B cell (primary cell): ENCODE data around the gene PPP2R5E. TPM values are rescaled to one million over a fixed set of nuclear protein-coding genes. Genes with fewer than 3 reads are reported as not detected.

ENCODE experiments used
- ATAC-seq: fragments of 200-7000 bp; cut with Tn5 transposase; one replicate; pipeline ENCODE4 v1.10.0; 2021; ENCODE audit warnings: low read depth, mild to moderate bottlenecking, moderate number of reproducible peaks, moderate library complexity
- CTCF ChIA-PET: fragments of 350-600 bp; sonication (Branson Sonifier 250); formaldehyde crosslinking; loops from one replicate; lab custom pipeline; 2021; ENCODE audit warnings: antibody characterized with exemption, inconsistent platforms; lab: Charles Lee
- POLR2A ChIA-PET: fragments of 350-600 bp; sonication (Branson Sonifier 250); formaldehyde crosslinking; loops from one replicate; lab custom pipeline; 2021; ENCODE audit warnings: antibody characterized with exemption; lab: Charles Lee
- DNase-seq: peaks from one replicate; pipeline ENCODE4 v3.0.0; 2013
- H2AFZ ChIP-seq: 2 replicates; pipeline ENCODE4 v1.6.1; 2012; ENCODE audit warnings: mild to moderate bottlenecking, low read depth, low read length; ENCODE audit not compliant: insufficient read depth, poor library complexity, severe bottlenecking
- H3K27ac ChIP-seq, 2 donors: 1 replicate in 1 of 2; 2 replicates in 1 of 2; pipeline ENCODE4 v1.5.1; 2012 to 2013; ENCODE audit warnings: low read length in 2 of 2, mild to moderate bottlenecking in 2 of 2, moderate library complexity in 1 of 2
- H3K27me3 ChIP-seq, 4 experiments: fragments of 200-600 bp in 1 of 4; sonication (generic) in 1 of 4; replicated peaks in 1 of 4; 1 replicate in 2 of 4; 2 replicates in 2 of 4; pipeline versions ENCODE4 v1.6.1 to v1.7.0; 2013 to 2016; ENCODE audit warnings: low read length in 3 of 4, mild to moderate bottlenecking in 2 of 4, mixed read lengths in 1 of 4, moderate library complexity in 1 of 4; ENCODE audit not compliant: insufficient read depth in 4 of 4, control insufficient read depth in 3 of 4; ENCODE audit errors: control extremely low read depth in 1 of 4
- H3K36me3 ChIP-seq, 2 experiments: replicated peaks in 1 of 2; 1 replicate in 1 of 2; 2 replicates in 1 of 2; pipeline versions ENCODE4 v1.6.1 to v1.7.1; 2013; ENCODE audit warnings: low read length in 1 of 2; ENCODE audit not compliant: insufficient read depth in 2 of 2, control insufficient read depth in 1 of 2; ENCODE audit errors: control extremely low read depth in 1 of 2, extremely low read depth in 1 of 2
- H3K4me1 ChIP-seq, 2 donors: fragments of 200-600 bp in 1 of 2; sonication (generic) in 1 of 2; 1 replicate in 1 of 2; 2 replicates in 1 of 2; pipeline versions ENCODE4 v1.5.1 to v1.6.1; 2013 to 2017; ENCODE audit warnings: low read length in 2 of 2; ENCODE audit not compliant: control insufficient read depth in 2 of 2, insufficient read depth in 2 of 2
- H3K4me2 ChIP-seq: replicated peaks from 2 replicates; pipeline ENCODE3; 2012; ENCODE audit warnings: mild to moderate bottlenecking, low read depth, low read length; ENCODE audit not compliant: poor library complexity, severe bottlenecking
- H3K4me3 ChIP-seq, 5 experiments: fragments of 200-600 bp in 1 of 5; sonication (generic) in 1 of 5; 1 replicate in 3 of 5; 2 replicates in 2 of 5; pipeline versions ENCODE4 v1.5.1 to v1.7.0; 2011 to 2016; ENCODE audit warnings: low read length in 4 of 5, mild to moderate bottlenecking in 4 of 5, low read depth in 2 of 5, control low read depth in 1 of 5, moderate library complexity in 1 of 5; ENCODE audit not compliant: insufficient read depth in 1 of 5; ENCODE audit errors: control extremely low read depth in 1 of 5, extremely low read depth in 1 of 5
- H3K79me2 ChIP-seq: fragments of 200-600 bp; sonication (generic); one replicate; pipeline ENCODE4 v1.6.0; 2016; ENCODE audit warnings: low read length; ENCODE audit not compliant: control insufficient read depth, insufficient read depth
- H3K9ac ChIP-seq: fragments of 200-600 bp; sonication (generic); 2 replicates; pipeline ENCODE4 v1.6.1; 2017; ENCODE audit warnings: mild to moderate bottlenecking, low read length, moderate library complexity
- H3K9me3 ChIP-seq, 3 donors: one replicate each; pipeline versions ENCODE4 v1.6.1 to v1.7.1; 2013; ENCODE audit warnings: low read length in 2 of 3; ENCODE audit not compliant: control insufficient read depth in 2 of 3, insufficient read depth in 1 of 3; ENCODE audit errors: control extremely low read depth in 1 of 3
- H4K20me1 ChIP-seq: 2 replicates; pipeline ENCODE4 v1.6.0; 2012; ENCODE audit warnings: mild to moderate bottlenecking, low read length; ENCODE audit not compliant: insufficient read depth, control insufficient read depth, poor library complexity, severe bottlenecking
- H3K27ac Mint-ChIP-seq: one replicate; pipeline ENCODE4 v1.8.0; 2021; ENCODE audit warnings: mixed read lengths
- H3K27me3 Mint-ChIP-seq: one replicate; pipeline ENCODE4 v1.8.0; 2021; ENCODE audit warnings: mixed read lengths
- H3K4me1 Mint-ChIP-seq: one replicate; pipeline ENCODE4 v1.8.0; 2021; ENCODE audit warnings: mixed read lengths
- H3K4me3 Mint-ChIP-seq: one replicate; pipeline ENCODE4 v1.8.0; 2021; ENCODE audit warnings: mixed read lengths
- H3K9me3 Mint-ChIP-seq: one replicate; pipeline ENCODE4 v1.8.0; 2022; ENCODE audit warnings: mixed read lengths; ENCODE audit not compliant: insufficient read depth
- EZH2 ChIP-seq: IDR thresholded peaks from 2 replicates; pipeline ENCODE4 v1.6.1; 2012; ENCODE audit warnings: borderline replicate concordance, low read depth, mild to moderate bottlenecking, moderate library complexity, low read length; ENCODE audit not compliant: insufficient read depth, poor library complexity, severe bottlenecking
- WGBS: methylation state at CpG from one replicate; pipeline ENCODE4 v1.1.5; 2013; ENCODE audit warnings: missing lambda C conversion rate; ENCODE audit not compliant: insufficient coverage; 5-methylcytosine and 5-hydroxymethylcytosine counted together
- intact Hi-C: fragments of 100-400 bp; cut with micrococcal nuclease; formaldehyde crosslinking; loops from one replicate; pipeline ENCODE4 v1.10.0; 2022
- polyA plus RNA-seq: library from polyadenylated mRNA; depleted of rRNA; stranded (reverse); fragments of >200 nt; gene quantifications from 2 replicates; pipeline ENCODE4 v1.2.3, GENCODE V29; 2012
- total RNA-seq, 2 donors: library from RNA; stranded (reverse); fragments of 120-200 nt in 1 of 2; gene quantifications; 1 replicate in 1 of 2; 2 replicates in 1 of 2; pipeline versions ENCODE4 v1.2.3 to v1.2.4, GENCODE V29; 2013 to 2022
- TF ChIP-seq, protein P1 (sequence below): fragments of 200-600 bp; IDR thresholded peaks from one replicate; pipeline ENCODE4 v1.8.0; 2022; ENCODE audit warnings: antibody characterized with exemption, mild to moderate bottlenecking

Gene PPP2R5E
- total and polyA plus RNA-seq, 2 donors (not counting 1 experiment from before 2014, with no cell fraction given) = 6.3 to 40.6 TPM

DNA sequence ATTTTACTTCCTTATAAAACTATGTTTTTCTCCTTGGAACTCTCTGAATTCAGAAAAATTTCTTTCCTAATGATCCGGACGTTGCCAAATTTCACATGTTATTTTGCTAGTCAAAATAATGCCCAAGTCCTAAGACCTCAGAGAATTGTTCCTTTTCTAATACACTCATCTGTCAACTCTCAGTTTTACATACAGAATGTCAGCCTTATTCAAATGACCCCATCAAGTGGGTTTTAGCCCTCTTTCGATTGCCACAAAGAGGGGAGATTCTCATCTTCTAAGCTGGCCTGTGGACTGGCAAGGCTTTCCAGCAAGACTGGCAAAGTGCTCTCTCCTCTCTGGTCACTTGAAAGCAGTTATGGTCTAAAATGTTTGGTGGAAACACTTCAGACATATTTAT lies 125.2 kb downstream of the PPP2R5E start:
- H3K4me1 Mint-ChIP-seq = no peaks in the 10 kb centered on the region
- Histone ChIP-seq H4K20me1 (no peaks in the 10 kb centered on the region), H3K9me3 (no peaks in the 10 kb centered on the region), H2AFZ (no peak overlapping the region), H3K36me3 (peaks cover 3 to 32% of the 10 kb centered on the region in 2 experiments), H3K27ac (no peak overlapping the region), H3K4me1 (no peaks in the 10 kb centered on the region), H3K4me2 (no peak overlapping the region), H3K9ac (no peak overlapping the region), H3K4me3 (no peak overlapping the region), H3K27me3 (no peaks in the 10 kb centered on the region), H3K79me2 (no peaks in the 10 kb centered on the region)
- intact Hi-C loops = no loop called here
- TF ChIP-seq EZH2 = no peak
- TF ChIP-seq, protein P1, sequence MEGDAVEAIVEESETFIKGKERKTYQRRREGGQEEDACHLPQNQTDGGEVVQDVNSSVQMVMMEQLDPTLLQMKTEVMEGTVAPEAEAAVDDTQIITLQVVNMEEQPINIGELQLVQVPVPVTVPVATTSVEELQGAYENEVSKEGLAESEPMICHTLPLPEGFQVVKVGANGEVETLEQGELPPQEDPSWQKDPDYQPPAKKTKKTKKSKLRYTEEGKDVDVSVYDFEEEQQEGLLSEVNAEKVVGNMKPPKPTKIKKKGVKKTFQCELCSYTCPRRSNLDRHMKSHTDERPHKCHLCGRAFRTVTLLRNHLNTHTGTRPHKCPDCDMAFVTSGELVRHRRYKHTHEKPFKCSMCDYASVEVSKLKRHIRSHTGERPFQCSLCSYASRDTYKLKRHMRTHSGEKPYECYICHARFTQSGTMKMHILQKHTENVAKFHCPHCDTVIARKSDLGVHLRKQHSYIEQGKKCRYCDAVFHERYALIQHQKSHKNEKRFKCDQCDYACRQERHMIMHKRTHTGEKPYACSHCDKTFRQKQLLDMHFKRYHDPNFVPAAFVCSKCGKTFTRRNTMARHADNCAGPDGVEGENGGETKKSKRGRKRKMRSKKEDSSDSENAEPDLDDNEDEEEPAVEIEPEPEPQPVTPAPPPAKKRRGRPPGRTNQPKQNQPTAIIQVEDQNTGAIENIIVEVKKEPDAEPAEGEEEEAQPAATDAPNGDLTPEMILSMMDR = no peak
- DNase-seq = no peak
- no peak overlapping the region for H3K27ac Mint-ChIP-seq
- 77% methylated on average over 2 of the region's 3 CpGs for WGBS
- ChIA-PET CTCF (no interaction called here), POLR2A (no interaction called here)
- H3K4me3 Mint-ChIP-seq = no peak overlapping the region
- no peaks in the 10 kb centered on the region for H3K27me3 Mint-ChIP-seq
- no peak for ATAC-seq
- H3K9me3 Mint-ChIP-seq = no peaks in the 10 kb centered on the region

DNA sequence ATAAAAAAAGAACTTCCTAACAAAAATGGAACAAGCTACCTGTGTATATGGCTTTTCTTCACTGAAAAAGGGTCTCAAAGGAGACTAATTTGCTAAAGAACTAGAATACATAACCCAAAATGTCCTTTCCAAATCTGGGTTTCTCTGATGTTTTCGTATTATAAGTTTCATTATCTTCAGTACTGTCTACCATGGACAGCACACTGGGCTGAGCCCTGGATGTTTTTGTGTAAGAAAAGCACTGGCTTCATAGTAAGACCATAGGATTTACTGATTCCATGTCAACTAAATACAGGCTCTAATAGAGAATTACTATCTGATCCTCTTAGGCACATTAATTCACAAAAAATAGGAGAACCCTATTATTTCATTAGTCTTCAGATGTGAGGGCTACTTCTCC lies 130.2 kb downstream of the PPP2R5E start:
- CTCF ChIA-PET = no interaction called here

More for the DNA sequence above, 130.2 kb downstream of the PPP2R5E start:
- Histone ChIP-seq H2AFZ (no peak overlapping the region), H3K27ac (no peak overlapping the region), H3K79me2 (no peaks in the 10 kb centered on the region), H3K4me3 (no peak overlapping the region), H3K4me2 (no peak overlapping the region), H3K27me3 (no peaks in the 10 kb centered on the region), H3K9me3 (no peaks in the 10 kb centered on the region), H3K9ac (no peak overlapping the region), H3K4me1 (no peaks in the 10 kb centered on the region), H4K20me1 (no peaks in the 10 kb centered on the region), H3K36me3 (peaks cover 0 to 35% of the 10 kb centered on the region in 2 experiments)
- TF ChIP-seq, protein P1 = no peak
- TF ChIP-seq EZH2 = no peak
- intact Hi-C loops = no loop called here
- Mint-ChIP-seq H3K4me3 (no peak overlapping the region), H3K4me1 (no peaks in the 10 kb centered on the region), H3K9me3 (no peaks in the 10 kb centered on the region), H3K27me3 (no peaks in the 10 kb centered on the region), H3K27ac (no peak overlapping the region)
- DNase-seq = no peak
- no CpG with 5 or more reads among the region's 1 CpG for WGBS
- ATAC-seq = no peak
- POLR2A ChIA-PET = no interaction called here
